ENCODE data around the gene BRAP. TPM values are rescaled to one million over a fixed set of nuclear protein-coding genes. Genes with fewer than 3 reads are reported as not detected.
A peak's percentile ranks its signal among the peaks of the same experiment; 100 is the strongest.

BRAP gene
- total and polyA plus RNA-seq, 2 experiments from 2014 or later, result 14.9 to 24.4 TPM

GRCh38 chr12:111640506-111640905, 45.2 kb downstream of the BRAP start:
- Histone ChIP-seq H3K27me3 (no peaks in the 10 kb centered on the region), H3K36me3 (peaks cover 13% of the 10 kb centered on the region), H3K27ac (no peak overlapping the region), H3K9me3 (ENCODE audit: low read depth) (no peaks in the 10 kb centered on the region), H3K4me3 (no peak overlapping the region), H3K4me1 (ENCODE audit: low read depth) (peaks cover 16% of the 10 kb centered on the region)
- TF ChIP-seq, protein P1, sequence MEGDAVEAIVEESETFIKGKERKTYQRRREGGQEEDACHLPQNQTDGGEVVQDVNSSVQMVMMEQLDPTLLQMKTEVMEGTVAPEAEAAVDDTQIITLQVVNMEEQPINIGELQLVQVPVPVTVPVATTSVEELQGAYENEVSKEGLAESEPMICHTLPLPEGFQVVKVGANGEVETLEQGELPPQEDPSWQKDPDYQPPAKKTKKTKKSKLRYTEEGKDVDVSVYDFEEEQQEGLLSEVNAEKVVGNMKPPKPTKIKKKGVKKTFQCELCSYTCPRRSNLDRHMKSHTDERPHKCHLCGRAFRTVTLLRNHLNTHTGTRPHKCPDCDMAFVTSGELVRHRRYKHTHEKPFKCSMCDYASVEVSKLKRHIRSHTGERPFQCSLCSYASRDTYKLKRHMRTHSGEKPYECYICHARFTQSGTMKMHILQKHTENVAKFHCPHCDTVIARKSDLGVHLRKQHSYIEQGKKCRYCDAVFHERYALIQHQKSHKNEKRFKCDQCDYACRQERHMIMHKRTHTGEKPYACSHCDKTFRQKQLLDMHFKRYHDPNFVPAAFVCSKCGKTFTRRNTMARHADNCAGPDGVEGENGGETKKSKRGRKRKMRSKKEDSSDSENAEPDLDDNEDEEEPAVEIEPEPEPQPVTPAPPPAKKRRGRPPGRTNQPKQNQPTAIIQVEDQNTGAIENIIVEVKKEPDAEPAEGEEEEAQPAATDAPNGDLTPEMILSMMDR (IDR thresholded peaks at IDR 0.05; ENCODE audit: low read depth, low read length), result no peak
- DNase-seq (ENCODE audit: low read depth in 1 of 2, low spot score in 1 of 2), result no peak

DNA sequence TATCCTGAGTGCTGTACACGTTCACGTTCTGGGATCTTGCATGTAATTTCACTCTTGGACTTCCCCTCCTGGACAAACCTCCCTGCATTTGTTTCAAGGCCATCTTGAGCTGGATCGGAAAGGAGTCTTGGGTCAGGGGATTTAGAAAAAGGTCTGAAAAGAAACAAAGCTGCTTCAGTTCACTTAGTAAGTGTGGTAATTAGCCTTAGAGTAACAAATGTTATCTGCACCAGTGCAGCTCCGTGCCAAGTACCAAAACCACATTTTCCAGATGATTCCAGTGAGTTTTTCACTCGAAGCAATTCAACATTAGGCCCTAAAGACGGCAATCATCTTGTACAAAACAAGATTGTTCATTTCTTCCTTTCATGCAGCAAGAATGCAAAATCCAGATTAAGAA, 47.2 kb downstream of the BRAP start:
- H3K4me1 ChIP-seq (ENCODE audit: low read depth), result peaks cover 18% of the 10 kb centered on the region
- H3K27me3 ChIP-seq, result no peaks in the 10 kb centered on the region
- H3K27ac ChIP-seq, result no peak overlapping the region
- peaks cover 4% of the 10 kb centered on the region for H3K36me3 ChIP-seq
- H3K4me3 ChIP-seq, result no peak overlapping the region
- no peaks in the 10 kb centered on the region for H3K9me3 ChIP-seq (ENCODE audit: low read depth)
- TF ChIP-seq, protein P1 (IDR thresholded peaks at IDR 0.05; ENCODE audit: low read depth, low read length), result no peak
- DNase-seq (ENCODE audit: low read depth in 1 of 2, low spot score in 1 of 2), result peak in 1 of 2 donors; percentile 85

- no peaks in the 10 kb centered on the region for H3K9me3 ChIP-seq (ENCODE audit: low read depth)
- peak overlapping the region; percentile 81 for H3K27ac ChIP-seq
- TF ChIP-seq, protein P1 (IDR thresholded peaks at IDR 0.05; ENCODE audit: low read depth, low read length), result no peak
- no peaks in the 10 kb centered on the region for H3K36me3 ChIP-seq
- peak; percentile 72 to 91 for DNase-seq (ENCODE audit: low read depth in 1 of 2, low spot score in 1 of 2)
- H3K4me1 ChIP-seq (ENCODE audit: low read depth), result peaks cover 18% of the 10 kb centered on the region
- no peaks in the 10 kb centered on the region for H3K27me3 ChIP-seq
- no peak overlapping the region for H3K4me3 ChIP-seq
Measured at GRCh38 chr12:111636209-111636945, 49.4 kb downstream of the BRAP start.

GRCh38 chr12:111635524-111635923, 50.2 kb downstream of the BRAP start:
- no peak overlapping the region for H3K4me3 ChIP-seq
- TF ChIP-seq, protein P1 (IDR thresholded peaks at IDR 0.05; ENCODE audit: low read depth, low read length), result no peak
- DNase-seq (ENCODE audit: low read depth in 1 of 2, low spot score in 1 of 2), result peak in 1 of 2 donors; percentile 48
- H3K27ac ChIP-seq, result peak overlapping the region; percentile 81
- H3K27me3 ChIP-seq, result no peaks in the 10 kb centered on the region
- H3K9me3 ChIP-seq (ENCODE audit: low read depth), result no peaks in the 10 kb centered on the region
- no peaks in the 10 kb centered on the region for H3K36me3 ChIP-seq
- peaks cover 18% of the 10 kb centered on the region for H3K4me1 ChIP-seq (ENCODE audit: low read depth)

GRCh38 chr12:111628505-111629260, 57.1 kb downstream of the BRAP start:
- H3K4me1 ChIP-seq (ENCODE audit: low read depth), result no peaks in the 10 kb centered on the region
- H3K27me3 ChIP-seq, result peaks cover 3% of the 10 kb centered on the region
- H3K27ac ChIP-seq, result no peak overlapping the region
- H3K9me3 ChIP-seq (ENCODE audit: low read depth), result no peaks in the 10 kb centered on the region
- TF ChIP-seq, protein P1 (IDR thresholded peaks at IDR 0.05; ENCODE audit: low read depth, low read length), result no peak
- no peak for DNase-seq (ENCODE audit: low read depth in 1 of 2, low spot score in 1 of 2)
- H3K4me3 ChIP-seq, result no peak overlapping the region
- no peaks in the 10 kb centered on the region for H3K36me3 ChIP-seq

Measured in cardiac muscle cell (in vitro differentiated cells and primary cell).